Hematopoietic multipotent progenitor cell treated with erythropoietin and hydrocortisone succinate and interleukin-3 and kit ligand, for 6 days (in vitro differentiated cells): Measurements from ENCODE around the gene OR4C11.

ENCODE experiments used
- DNase-seq: peaks from one replicate; pipeline ENCODE4 v3.0.0-alpha.2; 2015

The OR4C11 gene, protein sequence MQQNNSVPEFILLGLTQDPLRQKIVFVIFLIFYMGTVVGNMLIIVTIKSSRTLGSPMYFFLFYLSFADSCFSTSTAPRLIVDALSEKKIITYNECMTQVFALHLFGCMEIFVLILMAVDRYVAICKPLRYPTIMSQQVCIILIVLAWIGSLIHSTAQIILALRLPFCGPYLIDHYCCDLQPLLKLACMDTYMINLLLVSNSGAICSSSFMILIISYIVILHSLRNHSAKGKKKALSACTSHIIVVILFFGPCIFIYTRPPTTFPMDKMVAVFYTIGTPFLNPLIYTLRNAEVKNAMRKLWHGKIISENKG

DNA sequence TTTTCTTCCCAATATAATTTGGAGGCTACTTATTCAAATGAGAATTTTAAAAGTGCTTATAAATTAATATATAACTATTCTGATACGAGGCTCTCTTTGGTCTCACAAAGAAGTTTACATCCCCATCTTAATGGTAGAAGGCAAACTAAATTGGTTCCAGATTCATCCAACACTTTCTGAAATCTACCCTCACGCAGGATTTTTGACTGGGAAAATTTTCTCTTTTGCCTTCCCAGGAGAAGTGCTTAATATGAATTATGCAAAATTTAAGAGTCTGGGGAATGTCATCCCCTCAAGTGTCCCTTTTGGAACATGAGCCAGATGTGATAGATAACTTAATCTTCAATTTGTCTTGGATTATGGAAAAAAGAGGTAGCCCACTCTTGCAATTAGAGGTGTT, at the start of gene OR4C11:
Gene OR4C11, minus strand, starts transcription at position 101 of the 400 bp plus-strand sequence. CDS start 3,272 bp downstream, outside the sequence.
- DNase-seq = no peak

DNA sequence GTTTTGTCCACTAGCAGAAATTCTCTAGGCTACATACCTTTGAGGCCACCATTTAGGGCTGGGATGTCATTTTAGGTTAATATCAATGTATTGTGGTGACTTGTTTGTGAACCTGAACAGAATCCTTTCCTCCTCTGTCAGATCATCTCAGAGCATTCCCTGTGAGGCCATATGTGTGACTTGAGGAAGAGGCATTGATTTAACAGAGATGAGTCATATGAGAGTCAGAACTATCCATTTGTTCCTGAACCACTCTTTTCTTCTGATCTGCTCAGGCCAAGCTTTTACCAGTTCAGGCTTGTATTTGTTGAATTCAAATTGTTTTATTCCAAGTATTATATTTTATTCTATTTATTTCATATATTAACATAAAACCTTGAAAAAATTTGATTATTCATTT, 47.7 kb upstream of the OR4C11 start:
- no peak for DNase-seq

DNA sequence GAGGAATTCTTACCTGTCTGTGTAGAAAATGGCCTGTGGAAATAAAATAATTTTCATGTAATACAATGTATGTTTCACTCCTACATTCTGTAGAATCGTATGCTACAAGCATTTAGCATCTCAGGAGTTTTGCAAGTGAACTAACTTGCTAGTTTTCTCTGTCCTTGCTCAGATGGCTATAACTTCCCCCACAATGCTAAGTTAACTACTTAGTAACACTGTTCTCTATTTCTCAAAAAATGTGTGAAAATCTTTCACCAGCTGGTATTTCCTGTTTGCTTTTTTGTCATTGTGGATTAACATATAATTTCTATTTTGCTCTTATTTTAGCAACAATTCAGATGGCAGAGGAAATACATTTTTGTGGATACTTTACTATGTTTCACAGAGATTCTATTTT, 45.1 kb upstream of the OR4C11 start:
- no peak for DNase-seq

DNA sequence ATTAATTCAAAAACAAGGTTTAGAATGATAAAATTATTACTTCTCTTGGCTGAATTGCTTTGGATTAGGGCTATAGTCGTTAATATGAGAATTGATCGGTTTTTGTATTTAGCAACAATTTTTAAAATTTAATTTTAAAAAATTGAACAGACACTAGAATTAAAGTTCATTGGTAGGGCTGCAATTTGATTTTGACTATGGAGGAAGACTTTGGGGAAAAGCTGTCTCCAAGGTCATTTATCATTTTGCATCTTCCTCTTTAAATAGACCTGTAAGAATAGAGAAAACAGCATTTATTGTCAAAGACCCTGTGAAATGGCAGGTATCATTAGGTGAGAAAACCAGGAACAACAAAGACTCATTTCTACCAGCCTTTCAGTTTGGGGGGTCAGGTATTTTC, 40.6 kb upstream of the OR4C11 start, which contains the start of gene OR4S2:
Gene OR4S2, plus strand, starts transcription at position 301 of the 400 bp plus-strand sequence. CDS start 2,577 bp downstream, outside the sequence.
- DNase-seq = no peak

DNA sequence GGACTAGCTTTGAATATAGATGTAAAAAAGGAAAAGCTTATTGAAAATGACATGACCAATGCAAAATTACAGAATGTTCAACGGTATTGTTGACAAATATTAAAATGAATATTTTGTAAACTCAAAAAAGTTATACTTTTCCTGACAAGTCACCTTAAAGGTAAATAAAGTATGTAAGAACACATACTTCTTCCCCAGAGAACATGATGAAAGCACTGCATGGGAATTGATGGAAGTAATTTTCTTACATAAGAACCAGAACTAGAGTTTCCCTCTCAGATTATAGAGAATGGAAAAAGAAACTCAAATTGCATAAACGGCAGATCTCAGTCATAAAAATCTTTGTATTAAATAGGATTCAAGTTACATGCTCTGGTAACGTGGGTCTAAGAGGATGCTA, 27.4 kb upstream of the OR4C11 start, which contains the start of gene OR4P4:
Gene OR4P4, plus strand, starts transcription at position 301 of the 400 bp plus-strand sequence.
- DNase-seq = no peak

DNA sequence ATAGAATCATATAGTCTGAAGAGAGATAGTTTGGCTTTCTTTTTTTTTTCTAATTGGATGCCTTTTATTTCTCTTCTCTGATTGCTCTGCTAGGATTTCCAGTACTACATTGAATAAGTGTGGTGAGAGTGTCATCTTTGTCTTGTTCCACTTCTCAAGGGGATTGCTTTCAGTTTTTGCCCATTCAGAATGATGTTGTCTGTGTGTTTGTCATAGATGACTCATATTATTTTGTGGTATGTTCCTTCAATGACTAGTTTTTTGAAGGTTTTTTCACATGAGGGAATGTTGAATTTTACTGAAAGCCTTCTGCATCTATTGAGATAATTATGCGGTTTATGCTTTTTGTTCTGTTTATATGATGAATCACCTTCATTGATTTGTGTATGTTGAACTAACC, 17.1 kb upstream of the OR4C11 start:
- no peak for DNase-seq

DNA sequence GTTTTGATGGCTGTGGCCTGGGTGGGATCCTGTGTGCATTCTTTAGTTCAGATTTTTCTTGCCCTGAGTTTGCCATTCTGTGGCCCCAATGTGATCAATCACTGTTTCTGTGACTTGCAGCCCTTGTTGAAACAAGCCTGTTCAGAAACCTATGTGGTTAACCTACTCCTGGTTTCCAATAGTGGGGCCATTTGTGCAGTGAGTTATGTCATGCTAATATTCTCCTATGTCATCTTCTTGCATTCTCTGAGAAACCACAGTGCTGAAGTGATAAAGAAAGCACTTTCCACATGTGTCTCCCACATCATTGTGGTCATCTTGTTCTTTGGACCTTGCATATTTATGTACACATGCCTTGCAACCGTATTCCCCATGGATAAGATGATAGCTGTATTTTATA, 34.9 kb downstream of the OR4C11 start:
- DNase-seq = no peak

DNA sequence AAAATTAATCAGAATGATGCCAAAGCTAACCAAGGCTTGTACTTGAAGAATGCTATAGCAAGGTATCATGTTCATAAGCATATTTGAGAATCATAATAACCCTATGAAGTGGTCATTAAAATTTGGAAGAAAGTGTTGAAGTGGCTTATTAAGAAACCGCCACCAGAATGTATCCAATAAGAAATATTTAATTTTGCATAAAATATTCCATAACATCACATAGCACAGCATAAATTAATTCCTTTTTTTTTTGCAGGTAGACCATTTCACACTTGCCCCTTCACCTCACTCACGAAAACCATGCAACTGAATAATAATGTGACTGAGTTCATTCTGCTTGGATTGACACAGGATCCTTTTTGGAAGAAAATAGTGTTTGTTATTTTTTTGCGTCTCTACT, 35.6 kb downstream of the OR4C11 start, which contains the start of gene OR4C16:
Gene OR4C16, plus strand, starts transcription at position 301 of the 400 bp plus-strand sequence. Its CDS starts 0 bp downstream, at position 301.
- no peak for DNase-seq

- DNase-seq = no peak
Measured at GRCh38 chr11:55554169-55554568, 53.3 kb downstream of the OR4C11 start, which contains the start of gene OR4C15. Gene OR4C15, plus strand, starts transcription at chr11:55554469. Its CDS starts 0 bp downstream, at chr11:55554469.
